Spleen (tissue), 7 donors: ENCODE results near the gene TBL1XR1.

Experiments
- CTCF ChIP-seq, 11 experiments: fragments of 200-600 bp in 7 of 11; fragments of 450-650 bp in 4 of 11; sonication (generic) in 4 of 11; IDR thresholded peaks in 8 of 11; conservative IDR thresholded peaks in 3 of 11; 1 replicate in 7 of 11; 2 replicates in 4 of 11; pipeline versions ENCODE4 v1.4.0 to v1.8.0; 2016 to 2021; ENCODE audit warnings: antibody characterized with exemption in 11 of 11, inconsistent platforms in 4 of 11, mild to moderate bottlenecking in 1 of 11
- POLR2A ChIP-seq, 3 donors: fragments of 450-650 bp; IDR thresholded peaks; one replicate each; pipeline ENCODE4 v1.5.1; 2017; ENCODE audit warnings: antibody characterized with exemption in 3 of 3, mild to moderate bottlenecking in 1 of 3
- POLR2AphosphoS5 ChIP-seq, 3 donors: sonication (generic); formaldehyde crosslinking; IDR thresholded peaks; one replicate each; pipeline ENCODE4 v1.5.1; 2017; ENCODE audit warnings: antibody characterized with exemption in 3 of 3
- donor health status: DM: no; HTN: no; CAD: no; lungs with moderate emphysema.
- donor health status: DM: no; HTN: no; CAD: no.
- donor health status: DM: no; HTN: no; CAD: no.

GRCh38 chr3:176970770-176971169, 226.5 kb downstream of the TBL1XR1 start:
- TF ChIP-seq CTCF (IDR thresholded peaks at IDR 0.05 in 8 of 11, conservative IDR thresholded peaks at IDR 0.05 in 3 of 11) (no peak), POLR2AphosphoS5 (IDR thresholded peaks at IDR 0.05) (no peak), POLR2A (IDR thresholded peaks at IDR 0.05) (no peak)
